A673 (cell line): ENCODE data around the gene MOK.

Source experiments
- CTCF ChIP-seq: fragments of 300-800, 200-600 bp; sonication (generic); conservative IDR thresholded peaks from 2 replicates; pipeline ENCODE4 v1.5.1; 2017; ENCODE audit warnings: low read depth, mild to moderate bottlenecking, antibody characterized with exemption, low read length, moderate library complexity, mixed read lengths
- EZH2 ChIP-seq: fragments of 200-600 bp; sonication (generic); IDR thresholded peaks from 2 replicates; pipeline ENCODE4 v1.6.1; 2017; ENCODE audit warnings: borderline replicate concordance, low read depth, mild to moderate bottlenecking, mixed read lengths, antibody characterized with exemption, low read length; ENCODE audit not compliant: poor library complexity, severe bottlenecking

GRCh38 chr14:102352213-102352612 is 47.2 kb upstream of the MOK start:
- no peak for TF ChIP-seq CTCF
- no peak for TF ChIP-seq EZH2
